Fibroblast of the conjunctiva (primary cell): ENCODE data around the gene BBLN.

Experiments used
- DNase-seq: peaks from one replicate; pipeline ENCODE4 v3.0.0-alpha.2; 2010; ENCODE audit warnings: low read depth

The BBLN gene

DNA sequence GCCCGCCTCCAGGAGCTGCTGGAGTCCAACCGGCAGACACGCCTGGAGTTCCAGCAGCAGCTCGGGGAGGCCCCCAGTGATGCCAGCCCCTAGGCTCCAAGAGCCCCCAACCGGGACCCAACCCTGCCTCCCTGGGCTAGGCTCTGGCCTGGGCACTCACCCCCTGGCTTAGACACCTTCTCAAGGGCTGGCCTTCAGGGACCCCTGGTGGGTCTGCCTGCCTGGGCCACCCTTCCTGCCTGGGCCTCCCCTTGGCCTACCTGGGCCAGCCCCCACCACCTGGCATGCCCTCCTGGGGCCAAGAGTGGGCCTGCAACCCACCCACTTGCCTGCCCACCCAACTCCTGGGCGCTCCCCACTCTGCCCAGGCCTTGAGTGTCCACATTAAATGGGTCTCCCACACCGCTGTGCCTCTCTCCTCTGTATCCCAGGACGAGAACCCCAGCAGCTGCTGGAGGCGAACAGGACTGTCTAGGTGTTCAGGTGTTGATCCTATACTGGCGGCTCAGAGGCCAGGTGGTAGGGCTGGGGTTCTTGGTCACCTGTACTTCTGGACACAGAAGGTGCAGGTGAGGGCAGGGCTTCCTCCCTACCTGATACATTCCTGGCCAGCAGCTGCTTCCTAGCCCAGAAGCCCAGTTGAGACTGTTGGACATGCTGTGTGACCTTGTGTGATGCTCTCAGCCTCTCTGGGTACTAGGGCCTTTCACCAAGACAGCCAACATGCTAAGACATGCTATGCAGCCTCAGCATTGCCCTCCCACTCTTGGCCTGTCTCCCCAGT is 3.6 kb downstream of the BBLN start:
- DNase-seq: no peak

DNA sequence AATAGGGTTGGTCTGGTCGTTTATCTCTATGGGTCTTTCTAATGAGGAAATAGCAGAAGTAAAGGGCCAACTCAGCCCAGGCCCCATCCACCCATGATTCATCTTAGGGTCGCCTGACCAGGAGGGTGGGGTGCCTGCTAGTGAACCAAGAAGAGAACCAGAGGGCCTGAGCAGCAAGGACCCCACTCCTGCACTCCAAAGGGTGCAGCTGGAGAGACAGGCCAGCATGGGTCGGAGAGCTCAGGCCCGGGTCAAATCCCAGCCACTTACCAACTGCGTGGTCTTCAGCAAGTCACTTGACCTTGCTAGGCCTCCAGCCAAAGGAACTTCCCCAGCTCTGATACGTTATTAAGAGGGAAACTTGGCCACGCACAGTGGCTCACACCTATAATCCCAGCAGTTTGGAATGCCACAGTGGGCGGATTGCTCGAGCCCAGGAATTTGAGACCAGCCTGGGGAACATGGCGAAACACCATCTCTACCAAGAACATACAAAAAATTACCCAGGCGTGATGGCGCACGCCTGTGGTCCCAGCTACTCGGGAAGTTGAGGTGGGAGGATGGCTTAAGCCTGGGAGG is 4.3 kb downstream of the BBLN start:
- DNase-seq: no peak

DNA sequence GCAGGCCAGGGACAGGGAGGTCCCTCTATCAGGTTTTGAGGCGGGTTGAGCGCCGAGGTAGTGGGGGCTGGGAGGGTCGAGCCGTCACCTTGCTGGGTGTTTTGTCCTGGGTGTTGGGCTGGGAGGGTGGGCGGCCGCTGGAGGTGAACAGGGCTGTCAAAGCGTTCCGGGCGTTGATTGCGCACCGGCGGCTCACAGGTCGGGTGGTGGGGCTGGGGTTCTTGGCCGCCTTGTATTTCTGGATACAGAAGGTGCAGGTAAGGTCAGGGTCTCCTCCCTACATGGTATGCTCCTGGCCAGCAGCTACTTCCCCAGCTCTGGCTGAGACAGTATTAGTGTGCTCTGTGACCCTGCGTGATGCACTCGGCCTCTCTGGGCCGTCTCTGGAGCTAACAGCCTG is 6.1 kb downstream of the BBLN start:
- no peak for DNase-seq

DNA sequence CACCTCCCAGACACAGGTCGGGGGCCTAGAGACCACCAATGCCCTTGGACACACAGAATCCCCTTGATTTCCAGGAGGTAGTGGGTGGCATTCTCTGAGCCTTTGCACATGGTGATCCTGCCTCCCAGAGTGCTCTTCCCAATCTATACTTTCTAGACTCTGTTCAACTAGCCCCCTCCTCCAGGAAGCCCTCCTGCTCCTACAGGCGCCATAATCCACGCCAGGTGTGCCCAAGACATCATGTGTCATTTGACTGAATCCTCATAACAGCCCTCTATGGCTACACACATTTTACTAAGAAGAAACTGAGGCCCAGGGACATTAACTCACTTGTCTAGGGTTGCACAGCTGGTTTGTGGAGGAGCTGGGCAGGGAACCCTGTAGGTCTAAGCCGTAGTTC is 7.1 kb downstream of the BBLN start:
- no peak for DNase-seq

DNA sequence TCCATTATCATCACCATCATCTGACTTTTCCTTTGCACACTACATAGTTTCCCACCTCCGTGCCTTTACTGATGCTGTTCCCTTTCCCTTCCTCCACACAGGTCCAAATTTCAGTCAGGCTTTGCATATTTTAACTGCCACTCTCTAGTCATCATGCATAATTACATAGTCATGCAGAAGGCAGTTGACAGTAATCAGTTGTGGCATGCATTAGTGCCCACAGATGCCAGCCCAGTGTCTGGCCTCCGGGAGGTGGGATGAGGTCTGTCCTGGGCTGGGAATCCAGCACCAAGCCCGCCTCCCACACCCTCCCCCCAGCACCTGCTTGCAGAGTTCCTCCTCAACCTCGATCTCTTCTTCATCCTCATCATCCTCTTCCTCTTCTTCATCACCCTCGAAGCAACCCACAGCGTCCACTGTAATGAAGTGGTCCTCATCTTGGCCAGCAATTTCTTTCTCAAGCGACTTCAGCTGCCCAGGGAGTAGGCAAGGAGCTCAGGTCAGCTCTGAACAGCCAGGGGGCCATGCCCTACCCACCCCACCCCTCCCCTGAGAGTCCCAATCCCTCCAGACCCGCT is 8.8 kb downstream of the BBLN start:
- DNase-seq: no peak

DNA sequence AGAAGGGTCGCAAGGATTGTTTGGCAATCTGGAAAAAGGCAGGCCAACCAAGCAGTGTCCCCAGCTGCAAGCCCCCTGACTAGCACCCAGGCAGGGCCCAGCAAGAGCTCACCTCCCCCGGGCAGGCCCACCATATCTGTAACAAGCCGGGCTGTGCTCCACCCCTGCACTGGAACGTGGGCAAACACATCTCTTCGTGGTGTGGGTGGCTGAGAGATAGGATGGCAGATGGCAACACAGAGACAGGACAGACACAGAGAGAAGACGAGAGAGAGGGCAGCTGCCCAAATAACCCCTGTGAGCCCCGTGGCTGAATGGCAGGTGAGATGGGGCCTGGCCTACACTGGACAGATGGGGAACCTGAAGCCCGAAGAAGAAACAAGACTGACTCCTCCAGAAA is 9.4 kb downstream of the BBLN start:
- no peak for DNase-seq

DNA sequence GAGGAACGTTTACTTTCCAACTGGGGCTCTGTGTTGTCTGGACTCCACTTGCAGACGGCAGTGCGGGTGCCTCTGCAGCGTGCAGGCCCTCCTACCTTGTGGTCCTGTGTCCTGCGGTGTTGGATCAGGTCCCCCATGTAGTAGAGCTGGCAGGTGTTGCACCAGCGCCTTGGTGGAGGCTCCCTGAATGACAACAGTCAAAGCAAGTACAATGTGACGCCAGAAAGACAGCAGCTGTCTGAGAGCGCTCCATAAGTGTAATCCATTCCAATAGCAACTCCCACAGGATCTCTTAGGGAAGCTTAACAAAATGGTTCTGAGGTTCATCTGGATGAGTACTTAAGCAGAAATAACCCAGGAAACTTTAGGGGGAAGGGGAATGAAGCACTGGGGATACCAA is 9.9 kb downstream of the BBLN start:
- DNase-seq: no peak

DNA sequence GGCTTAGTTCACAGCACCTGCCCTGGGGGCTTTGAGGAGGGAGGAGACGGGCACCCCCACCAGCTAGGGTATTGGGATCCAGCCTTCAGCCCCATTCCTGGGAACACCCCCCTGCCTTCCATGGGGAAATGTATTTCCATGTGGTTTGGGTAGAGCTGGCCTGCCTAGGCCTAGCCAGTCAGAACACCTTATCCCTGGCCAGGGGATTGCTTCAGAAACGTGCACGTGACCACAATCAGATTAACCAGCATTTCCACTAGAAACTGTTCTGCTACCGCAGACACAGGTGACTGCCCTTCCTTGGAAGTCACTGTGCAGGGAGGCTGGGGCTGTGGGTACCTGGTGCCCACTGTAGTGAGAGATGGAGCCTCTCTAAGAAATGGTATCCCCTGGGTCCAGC is 14.0 kb downstream of the BBLN start:
- DNase-seq: no peak

DNA sequence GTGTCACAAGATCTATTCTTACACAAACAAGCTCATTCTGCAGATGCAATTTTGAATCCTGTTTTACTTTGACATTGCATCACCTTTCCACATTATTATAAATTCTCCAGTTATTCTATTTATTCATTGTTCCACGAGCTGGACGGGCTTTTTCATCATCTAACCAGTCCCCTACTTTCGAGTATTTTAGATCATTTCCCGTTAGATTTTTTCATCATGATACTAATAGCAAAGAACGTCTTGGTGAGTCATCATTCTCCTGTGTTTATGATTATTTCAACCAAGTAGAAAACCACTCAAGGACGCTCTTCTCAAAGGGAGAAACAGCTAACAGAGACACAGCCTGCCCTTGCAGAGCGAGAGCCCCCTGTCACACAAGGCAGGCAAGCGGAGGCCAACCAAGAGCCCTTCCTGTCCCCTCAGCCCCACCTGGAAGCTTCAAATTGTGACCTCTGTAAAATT is 15.1 kb downstream of the BBLN start:
- DNase-seq: peak; percentile 26

DNA sequence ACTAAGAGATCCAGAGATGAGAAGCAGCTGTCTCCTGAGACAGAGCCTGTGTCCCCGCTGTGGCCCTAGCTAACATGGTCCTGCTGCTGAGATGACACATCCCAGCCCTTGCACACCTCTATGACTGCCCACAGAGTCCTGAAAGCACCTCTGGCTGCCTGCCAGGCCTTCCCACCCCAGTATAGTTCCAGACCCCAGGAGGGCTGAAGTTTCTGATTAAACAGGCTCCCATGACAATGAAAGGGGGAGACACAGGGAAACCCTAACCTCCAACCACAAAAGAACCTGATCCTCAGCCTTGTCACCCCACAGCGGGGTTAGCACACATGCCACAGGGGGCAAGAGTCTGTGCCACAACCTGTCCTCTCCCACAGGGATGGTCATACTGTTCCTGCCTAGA is 15.7 kb downstream of the BBLN start:
- DNase-seq: no peak

DNA sequence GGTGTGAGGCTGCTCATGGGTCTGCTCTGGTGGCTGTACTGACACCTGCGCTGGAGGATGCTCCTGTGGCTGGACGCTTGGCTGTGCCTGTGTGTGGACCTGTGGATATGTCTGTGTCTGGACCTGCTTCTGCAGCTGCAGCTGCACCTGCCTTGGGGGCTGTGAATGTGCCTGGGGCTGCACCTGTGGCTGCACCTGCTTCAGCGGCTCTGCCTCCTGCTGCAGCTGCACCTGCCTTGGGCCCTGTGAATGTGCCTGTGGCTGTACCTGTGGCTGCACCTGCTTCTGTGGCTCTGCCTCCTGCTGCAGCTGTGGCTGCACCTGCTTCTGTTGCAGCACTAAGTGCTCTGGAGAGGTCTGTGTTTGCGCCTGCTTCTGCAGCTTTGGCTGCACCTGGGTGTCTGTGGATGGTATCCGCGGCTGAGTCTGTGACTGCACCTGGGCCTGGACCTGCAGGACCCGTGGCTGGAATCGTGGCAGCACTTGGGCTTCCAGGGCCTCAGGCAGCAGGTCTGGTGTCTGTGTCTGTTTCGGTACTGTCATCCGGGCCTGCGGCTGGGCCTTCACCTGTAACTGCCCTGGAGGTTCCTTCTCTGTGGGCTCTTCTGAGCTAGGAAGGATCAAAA is 18.9 kb downstream of the BBLN start:
- DNase-seq: no peak

DNA sequence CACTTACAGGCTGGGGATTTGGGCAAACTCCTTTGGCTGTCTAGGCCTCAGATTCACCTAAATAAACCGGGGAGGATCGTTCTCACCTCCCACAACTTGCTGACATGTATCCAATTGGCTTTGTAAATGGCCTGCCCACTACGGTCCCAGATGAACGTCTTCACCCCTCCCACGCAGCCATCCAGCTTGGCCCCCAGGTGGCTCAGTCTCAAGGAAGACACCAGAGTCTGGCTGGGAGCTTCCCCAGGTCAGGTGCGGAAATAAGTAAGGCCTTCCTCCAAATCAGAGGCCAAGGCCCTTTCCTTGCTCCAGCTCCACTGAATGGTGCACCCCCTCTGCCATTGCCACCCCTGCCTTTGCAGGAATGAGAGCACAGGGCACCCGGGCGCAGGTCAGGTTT is 19.9 kb downstream of the BBLN start:
- no peak for DNase-seq

DNA sequence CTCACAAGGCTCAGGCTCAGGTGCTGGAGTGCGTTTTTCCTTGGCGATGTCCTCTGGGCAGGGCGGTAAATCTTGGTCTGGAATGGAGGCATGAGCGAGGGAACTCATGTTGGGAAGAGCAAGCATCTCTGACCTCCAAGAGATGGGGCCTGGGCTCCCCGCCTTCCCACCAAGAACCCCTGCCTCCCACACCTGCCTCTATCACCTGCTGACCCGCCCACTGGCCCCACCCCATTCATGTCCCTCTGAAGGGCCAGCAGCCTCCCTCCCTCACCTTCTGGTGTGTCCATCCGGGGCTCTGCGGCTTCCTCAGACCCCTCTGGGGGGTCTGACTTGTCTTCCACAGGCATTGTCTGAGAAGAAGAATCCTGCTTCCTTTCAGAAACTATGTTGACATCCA is 20.4 kb downstream of the BBLN start:
- DNase-seq: no peak

DNA sequence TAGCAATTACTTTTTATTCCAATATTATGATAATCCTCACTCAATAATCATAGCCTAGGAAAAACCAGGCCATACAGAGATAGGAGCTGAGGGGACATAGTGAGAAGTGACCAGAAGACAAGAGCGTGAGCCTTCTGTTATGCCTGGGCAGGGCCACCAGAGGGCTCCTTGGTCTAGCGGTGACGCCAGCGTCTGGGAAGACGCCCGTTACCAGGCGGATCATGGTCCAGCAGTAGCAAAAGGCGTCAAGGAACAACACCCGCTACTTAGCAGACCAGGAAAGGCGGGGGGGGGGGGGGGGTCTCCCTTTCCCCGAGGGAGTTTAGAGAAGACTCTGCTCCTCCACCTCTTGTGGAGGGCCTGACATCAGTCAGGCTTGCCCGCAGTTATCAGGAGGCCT is 21.4 kb downstream of the BBLN start:
- DNase-seq: peak; percentile 18

DNA sequence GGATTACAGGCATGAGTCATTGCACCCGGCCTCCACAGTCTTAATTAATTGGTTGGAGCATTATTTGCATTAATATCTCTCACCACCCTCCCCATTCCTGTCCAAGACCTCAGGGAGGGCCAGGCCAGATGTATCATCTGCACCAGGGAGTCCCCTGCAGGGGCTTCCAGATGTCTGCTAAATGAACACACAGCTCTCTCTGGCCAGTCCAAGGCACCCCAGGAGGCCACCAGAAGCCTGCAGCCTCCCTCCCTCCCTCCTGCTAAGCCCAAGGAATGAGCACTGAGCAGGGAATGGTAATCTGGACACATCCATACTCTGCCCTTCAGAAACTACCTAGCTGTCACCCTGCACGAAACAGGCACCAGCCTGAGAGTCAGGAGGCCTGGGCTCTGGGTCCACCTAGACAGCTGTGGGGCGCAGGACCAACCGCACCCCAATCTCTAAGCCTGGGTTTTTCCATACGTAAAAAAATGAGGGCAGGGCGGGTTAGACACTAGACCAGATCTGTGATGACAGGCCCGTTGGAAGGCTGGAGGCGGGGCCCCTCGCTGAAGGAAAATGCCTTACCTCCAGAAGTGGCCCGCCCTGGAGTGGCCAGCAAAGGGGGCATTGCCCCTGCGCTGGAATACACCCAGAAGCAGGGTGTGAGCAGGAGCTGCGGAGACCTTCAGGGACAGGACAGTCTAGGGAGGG is 23.0 kb downstream of the BBLN start:
- DNase-seq: no peak

DNA sequence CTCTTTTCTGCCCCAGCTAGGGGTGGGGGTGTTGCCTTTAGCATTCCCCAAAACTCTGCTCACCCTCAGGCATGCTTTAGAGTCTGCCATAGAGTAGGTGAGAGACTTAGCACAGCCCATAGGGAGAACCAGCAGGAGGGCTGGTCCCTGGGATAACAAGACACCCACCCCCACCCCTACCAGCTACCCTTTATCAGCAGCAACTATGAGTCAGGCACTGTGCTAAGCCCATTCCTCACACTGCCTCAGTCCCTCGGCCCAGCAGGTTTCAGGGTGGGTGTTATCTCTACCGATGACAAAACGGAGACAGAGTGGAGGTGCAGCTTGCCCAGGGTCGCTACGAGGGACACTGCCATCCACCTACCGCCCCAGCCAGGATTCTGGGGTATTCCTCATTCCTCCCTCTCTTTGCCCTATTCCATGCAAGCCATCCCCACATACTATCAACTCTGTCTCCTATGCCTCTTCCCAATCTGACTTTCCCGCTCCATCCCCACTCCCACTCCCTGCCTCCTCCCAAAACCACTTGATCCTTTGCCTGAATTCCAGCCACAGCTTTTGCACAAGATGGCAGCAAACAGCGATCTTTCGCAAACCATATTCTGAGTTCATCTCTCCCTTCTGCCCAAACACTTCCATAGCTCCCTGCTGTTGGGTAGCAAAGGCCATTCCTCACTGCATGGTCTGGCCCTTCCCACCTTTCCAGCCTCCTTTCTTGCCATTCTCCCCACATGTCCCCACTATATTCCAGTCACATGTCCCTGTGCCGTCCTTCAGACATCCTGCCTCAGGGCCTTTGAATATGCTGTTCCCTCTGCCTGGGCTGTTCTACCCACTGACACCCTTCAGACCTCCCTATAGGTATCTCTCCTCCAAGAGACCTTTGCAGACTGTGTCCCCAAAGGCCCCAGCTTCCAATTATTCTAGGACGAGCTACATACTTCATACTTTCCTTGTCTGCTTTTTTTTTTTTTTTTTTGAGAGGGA is 26.2 kb downstream of the BBLN start:
- no peak for DNase-seq

DNA sequence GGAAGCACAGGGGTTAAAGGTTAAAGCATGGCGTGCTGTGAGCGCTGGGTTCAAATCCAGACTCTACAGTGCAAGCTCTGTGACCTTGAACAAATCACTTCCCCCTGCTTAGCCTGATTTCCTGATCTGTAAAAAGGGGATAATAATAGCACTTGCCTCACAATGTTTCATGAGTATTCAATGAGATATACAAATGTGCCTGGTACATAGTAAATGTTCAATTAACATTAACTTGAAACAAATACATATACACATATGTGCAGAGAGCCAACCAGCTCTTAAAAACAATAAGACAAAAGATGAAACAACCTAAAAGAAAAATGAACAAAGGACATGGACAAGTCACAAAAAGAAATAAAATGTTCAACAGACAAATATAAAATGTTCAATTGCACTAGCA is 27.3 kb downstream of the BBLN start:
- DNase-seq: no peak

DNA sequence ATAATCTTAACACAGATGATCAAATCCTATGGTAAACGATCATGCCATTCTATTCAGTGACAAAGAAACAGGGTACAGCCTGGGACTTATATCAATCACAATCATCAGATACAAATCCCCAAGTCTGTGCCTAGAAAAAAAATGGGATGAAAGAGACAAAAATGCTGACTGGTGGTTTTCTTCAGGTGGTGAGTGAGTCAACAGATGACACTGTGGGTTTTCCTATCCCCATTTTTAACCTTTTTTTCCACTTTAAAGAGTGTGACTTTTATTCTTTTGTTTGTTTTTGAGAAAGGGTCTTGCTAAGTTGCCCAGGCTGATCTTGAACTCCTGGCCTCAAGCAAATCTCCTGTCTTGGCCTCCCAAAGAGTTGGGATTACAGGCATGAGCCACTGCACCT is 28.1 kb downstream of the BBLN start:
- DNase-seq: no peak

DNA sequence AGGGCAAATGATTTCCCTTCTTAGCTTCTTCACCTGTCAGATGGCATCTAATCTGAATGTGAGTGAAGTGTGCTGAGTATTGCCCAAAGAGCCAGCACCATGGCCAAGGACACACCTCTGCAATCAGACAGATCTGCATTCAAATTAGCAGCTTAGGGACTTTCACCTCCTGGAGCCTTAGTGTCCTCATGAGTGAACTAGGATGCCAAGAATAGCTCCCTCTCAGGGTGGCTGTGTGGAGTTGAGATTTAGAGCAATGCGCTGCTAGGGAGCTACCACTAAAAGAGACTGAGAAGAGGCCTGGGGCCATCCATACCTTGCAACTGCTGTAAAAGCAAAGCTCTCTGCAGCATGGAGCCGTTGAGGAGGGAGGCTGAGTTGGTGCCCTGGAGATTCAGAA is 29.9 kb downstream of the BBLN start:
- DNase-seq: no peak

DNA sequence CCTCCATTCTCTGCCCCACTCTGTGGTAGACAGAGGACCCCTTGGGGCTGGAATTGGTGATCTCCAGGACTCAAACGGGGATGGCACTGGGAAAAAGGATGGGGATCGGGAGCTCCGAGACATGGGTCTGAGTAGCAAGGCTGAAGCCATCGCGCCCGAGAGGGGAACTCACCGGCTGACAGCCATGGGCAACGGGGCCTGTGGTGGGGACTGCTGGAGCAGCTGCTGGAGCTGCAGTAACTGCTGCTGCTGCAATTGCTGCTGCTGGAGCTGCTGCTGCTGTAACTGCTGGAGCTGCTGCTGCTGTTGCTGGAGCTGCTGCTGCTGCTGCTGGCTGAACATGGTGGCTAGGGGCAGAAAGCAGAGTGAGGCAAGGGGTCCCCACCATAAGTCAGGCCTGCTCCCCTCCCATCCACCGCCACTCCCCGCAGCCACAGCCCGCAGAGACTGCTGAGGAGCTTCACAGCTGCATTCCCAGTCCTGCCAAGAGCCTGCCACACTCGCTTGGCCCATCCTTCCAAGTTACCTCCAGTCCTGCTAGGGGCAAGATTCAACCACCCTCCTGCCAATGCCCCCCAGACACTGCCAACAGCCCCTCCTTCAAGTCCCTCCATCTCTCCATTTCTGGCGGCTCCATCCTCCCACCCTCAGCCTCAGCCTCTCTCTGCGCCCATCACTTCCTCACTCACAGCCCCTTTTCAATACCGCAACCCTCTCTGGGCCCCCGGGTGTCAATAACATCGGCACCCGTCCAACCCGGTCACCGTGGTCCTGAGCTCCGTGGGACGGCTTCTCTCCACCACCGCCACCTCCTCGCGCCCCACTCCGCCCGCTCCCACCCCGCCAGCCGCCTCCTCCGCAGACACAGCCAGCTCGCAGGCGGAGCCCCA is 30.7 kb downstream of the BBLN start:
- no peak for DNase-seq
